ENCODE results near the gene CLASP1.

CLASP1 gene

GRCh38 chr2:121427187-121427689 is 222.0 kb downstream of the CLASP1 start:
- DNase-seq (ENCODE audit: low read depth in 3 of 3) = no peak

GRCh38 chr2:121420486-121420885 is 228.8 kb downstream of the CLASP1 start:
- no peak for DNase-seq (ENCODE audit: low read depth in 3 of 3)

GRCh38 chr2:121419081-121419699 is 230.1 kb downstream of the CLASP1 start:
- no peak for DNase-seq (ENCODE audit: low read depth in 3 of 3)

GRCh38 chr2:121418494-121419058 is 230.7 kb downstream of the CLASP1 start:
- no peak for DNase-seq (ENCODE audit: low read depth in 3 of 3)

GRCh38 chr2:121417826-121418225 is 231.4 kb downstream of the CLASP1 start:
- DNase-seq (ENCODE audit: low read depth in 3 of 3) = no peak

- DNase-seq (ENCODE audit: low read depth in 3 of 3) = no peak
Observed at GRCh38 chr2:121415727-121416126, 233.5 kb downstream of the CLASP1 start.

- DNase-seq (ENCODE audit: low read depth in 3 of 3) = no peak
Observed at GRCh38 chr2:121412349-121412748, 236.9 kb downstream of the CLASP1 start.

- no peak for DNase-seq (ENCODE audit: low read depth in 3 of 3)
Observed at GRCh38 chr2:121409966-121410365, 239.3 kb downstream of the CLASP1 start.

GRCh38 chr2:121409388-121409787 is 239.9 kb downstream of the CLASP1 start:
- DNase-seq (ENCODE audit: low read depth in 3 of 3) = no peak

GRCh38 chr2:121408641-121409040 is 240.6 kb downstream of the CLASP1 start:
- DNase-seq (ENCODE audit: low read depth in 3 of 3) = no peak

- DNase-seq (ENCODE audit: low read depth in 3 of 3) = no peak
Observed at GRCh38 chr2:121405233-121405632, 244.0 kb downstream of the CLASP1 start.

GRCh38 chr2:121400201-121400600 is 249.1 kb downstream of the CLASP1 start:
- DNase-seq (ENCODE audit: low read depth in 3 of 3) = no peak

GRCh38 chr2:121398853-121399252 is 250.4 kb downstream of the CLASP1 start:
- no peak for DNase-seq (ENCODE audit: low read depth in 3 of 3)

GRCh38 chr2:121390082-121390692 is 259.1 kb downstream of the CLASP1 start:
- no peak for DNase-seq (ENCODE audit: low read depth in 3 of 3)

GRCh38 chr2:121388371-121388770 is 260.9 kb downstream of the CLASP1 start:
- DNase-seq (ENCODE audit: low read depth in 3 of 3) = no peak

- DNase-seq (ENCODE audit: low read depth in 3 of 3) = no peak
Observed at GRCh38 chr2:121387591-121388325, 261.5 kb downstream of the CLASP1 start.

GRCh38 chr2:121386707-121387106 is 262.6 kb downstream of the CLASP1 start:
- DNase-seq (ENCODE audit: low read depth in 3 of 3) = no peak

- DNase-seq (ENCODE audit: low read depth in 3 of 3) = no peak
Observed at GRCh38 chr2:121386102-121386501, 263.2 kb downstream of the CLASP1 start.

GRCh38 chr2:121382744-121383143 is 266.5 kb downstream of the CLASP1 start:
- no peak for DNase-seq (ENCODE audit: low read depth in 3 of 3)

- DNase-seq (ENCODE audit: low read depth in 3 of 3) = no peak
Observed at GRCh38 chr2:121377646-121378045, 271.6 kb downstream of the CLASP1 start.

GRCh38 chr2:121376535-121377250 is 272.6 kb downstream of the CLASP1 start:
- no peak for DNase-seq (ENCODE audit: low read depth in 3 of 3)

- DNase-seq (ENCODE audit: low read depth in 3 of 3) = no peak
Observed at GRCh38 chr2:121375621-121376159, 273.6 kb downstream of the CLASP1 start.
